VCaP (cell line): ENCODE measurements around the gene DNAH9.

Experiments
- H3K27ac ChIP-seq: fragments of 450-650 bp; 2 replicates; pipeline ENCODE4 v1.5.1; 2017
- CTCF ChIP-seq: fragments of 450-650 bp; conservative IDR thresholded peaks from 2 replicates; pipeline ENCODE4 v1.5.1; 2017; ENCODE audit warnings: mild to moderate bottlenecking, moderate library complexity

The DNAH9 gene

DNA sequence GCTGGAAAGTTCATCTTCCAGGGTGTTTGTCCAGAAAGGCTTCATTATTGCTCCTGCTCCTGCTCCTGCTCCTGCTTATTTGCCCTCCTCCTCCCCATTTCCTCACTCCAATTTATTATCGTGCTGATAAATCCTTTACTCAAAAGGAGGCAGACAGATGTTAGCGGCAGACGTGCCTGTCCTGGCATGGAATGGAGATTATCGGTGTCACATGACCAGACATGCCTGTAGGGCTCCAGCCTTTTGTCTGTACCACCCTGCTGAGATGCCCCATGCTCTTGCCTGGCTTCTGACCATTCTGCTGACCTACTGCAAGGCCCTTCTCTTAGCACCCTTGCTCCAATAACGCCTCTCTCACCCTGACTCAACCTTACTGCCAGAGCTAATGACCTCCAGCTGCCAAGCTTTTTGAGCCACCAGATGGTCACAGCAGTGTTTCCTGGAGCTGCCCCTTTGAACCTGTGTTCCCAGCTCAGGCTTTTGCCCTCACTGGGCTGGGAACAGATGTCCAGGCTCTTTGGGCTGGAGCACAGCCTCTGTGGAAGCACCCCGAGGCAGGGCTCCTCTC lies 12.8 kb downstream of the DNAH9 start:
- H3K27ac ChIP-seq = peak overlapping the region; percentile 86; the same call in 1 of the 2 replicates
- TF ChIP-seq CTCF = no peak

DNA sequence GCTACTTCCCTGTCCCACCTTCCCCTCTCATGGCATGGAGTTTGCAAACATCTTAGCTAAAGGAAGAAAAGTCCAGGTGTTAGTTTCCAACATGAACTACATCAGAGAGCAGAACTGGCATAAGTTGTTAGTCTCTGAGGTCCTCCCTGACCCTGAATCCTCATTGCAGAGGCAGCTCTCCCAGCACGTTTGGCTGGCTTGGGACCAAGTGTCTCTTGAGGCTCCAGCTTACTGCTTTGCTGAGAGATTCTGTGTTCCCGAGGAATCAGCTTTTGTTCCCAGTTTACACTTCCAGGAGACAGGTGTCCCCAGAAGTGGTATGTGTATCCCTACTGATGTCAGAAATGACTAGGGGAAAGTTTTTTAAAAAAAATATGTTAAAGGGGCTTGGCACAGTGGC lies 14.7 kb downstream of the DNAH9 start:
- no peak for TF ChIP-seq CTCF
- peak overlapping the region; percentile 76; the same call in 1 of the 2 replicates for H3K27ac ChIP-seq

GRCh38 chr17:11618861-11619566 lies 20.7 kb downstream of the DNAH9 start:
- TF ChIP-seq CTCF = no peak
- H3K27ac ChIP-seq = no peak overlapping the region

- no peak overlapping the region for H3K27ac ChIP-seq
- TF ChIP-seq CTCF = no peak
Observed at GRCh38 chr17:11622492-11622891, 24.2 kb downstream of the DNAH9 start.

DNA sequence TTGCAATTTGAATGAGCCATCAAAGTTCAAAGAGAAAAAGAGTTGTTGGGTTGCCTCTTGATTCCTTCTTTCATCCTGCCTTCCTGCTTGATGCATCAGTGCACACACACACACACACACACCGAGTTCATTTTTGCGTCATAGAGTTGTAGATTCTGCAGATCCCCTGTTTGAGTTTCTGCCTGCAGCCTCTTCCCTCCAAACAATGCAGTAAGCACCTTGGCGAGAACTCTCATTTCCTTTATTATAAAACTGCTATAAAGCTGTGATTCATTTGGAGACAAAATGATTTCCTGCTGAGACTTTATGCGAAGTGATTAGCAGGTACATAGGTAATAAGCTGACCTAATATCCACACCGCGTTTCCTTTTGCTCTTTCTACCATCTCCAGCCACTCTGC lies 26.7 kb downstream of the DNAH9 start:
- TF ChIP-seq CTCF = no peak
- H3K27ac ChIP-seq = no peak overlapping the region

GRCh38 chr17:11625878-11626277 lies 27.6 kb downstream of the DNAH9 start:
- no peak overlapping the region for H3K27ac ChIP-seq
- TF ChIP-seq CTCF = no peak

GRCh38 chr17:11627301-11627940 lies 29.2 kb downstream of the DNAH9 start:
- TF ChIP-seq CTCF = no peak
- no peak overlapping the region for H3K27ac ChIP-seq
